HuH-7.5 (cell line): ENCODE results near the gene DIDO1.
"Not testable (repeated sequence)": the region's sequence is repeated elsewhere in the genome, so short reads cannot be mapped to it uniquely, and the experiment has no call there.

ENCODE experiments used
- DNase-seq: peaks from one replicate; pipeline ENCODE4 v3.0.0; 2011; ENCODE audit warnings: low spot score

Gene DIDO1

GRCh38 chr20:62962221-62962879 is 36.0 kb upstream of the DIDO1 start:
- DNase-seq: no peak

GRCh38 chr20:62961799-62962198 is 35.5 kb upstream of the DIDO1 start:
- DNase-seq: no peak

GRCh38 chr20:62961310-62961783 is 35.0 kb upstream of the DIDO1 start:
- no peak for DNase-seq

GRCh38 chr20:62960446-62961309 is 34.4 kb upstream of the DIDO1 start:
- not testable (repeated sequence) for DNase-seq

- DNase-seq: no peak
Measured at GRCh38 chr20:62959998-62960436, 33.7 kb upstream of the DIDO1 start.

- no peak for DNase-seq
Measured at GRCh38 chr20:62959101-62959971, 33.0 kb upstream of the DIDO1 start.

GRCh38 chr20:62958388-62959100 is 32.2 kb upstream of the DIDO1 start:
- DNase-seq: no peak

GRCh38 chr20:62957136-62958117 is 31.1 kb upstream of the DIDO1 start:
- DNase-seq: no peak

- no peak for DNase-seq
Measured at GRCh38 chr20:62956387-62957135, 30.3 kb upstream of the DIDO1 start.

- peak; percentile 86 for DNase-seq
Measured at GRCh38 chr20:62955519-62956386, 29.4 kb upstream of the DIDO1 start.

GRCh38 chr20:62953839-62954703 is 27.8 kb upstream of the DIDO1 start:
- peak; percentile 67 for DNase-seq

- no peak for DNase-seq
Measured at GRCh38 chr20:62952968-62953838, 26.9 kb upstream of the DIDO1 start.

- DNase-seq: peak; percentile 86
Measured at GRCh38 chr20:62952373-62952967, 26.2 kb upstream of the DIDO1 start, which contains the start of gene SLC17A9. Gene SLC17A9, plus strand, starts transcription at chr20:62952709. Its CDS starts 122 bp downstream, at chr20:62952831.

GRCh38 chr20:62951896-62952372 is 25.6 kb upstream of the DIDO1 start:
- no peak for DNase-seq

- no peak for DNase-seq
Measured at GRCh38 chr20:62951143-62951895, 25.0 kb upstream of the DIDO1 start.
